Measurements from ENCODE around the gene NDRG3.

The NDRG3 gene

GRCh38 chr20:36604952-36605398 lies 140.9 kb downstream of the NDRG3 start:
- peak; percentile 46 for DNase-seq

Data from stimulated activated CD4-positive, alpha-beta T cell treated with anti-CD3 and anti-CD28 coated beads, Interleukin-4, amount 100 ng/mL, for 1 hour (primary cell).